Uterus (tissue), 2 donors: ENCODE results near the gene SLC6A9.

ENCODE experiments used
- POLR2A ChIP-seq, 2 donors: fragments of 450-650 bp; IDR thresholded peaks; one replicate each; pipeline ENCODE4 v1.6.1; 2016; ENCODE audit warnings: antibody characterized with exemption in 2 of 2, mild to moderate bottlenecking in 1 of 2, moderate library complexity in 1 of 2
- TF ChIP-seq, protein P1 (sequence below), 4 experiments: fragments of 200-600 bp in 2 of 4; fragments of 450-650 bp in 2 of 4; sonication (generic) in 2 of 4; IDR thresholded peaks; one replicate each; pipeline ENCODE4 v1.5.1; 2016 to 2019; ENCODE audit warnings: antibody characterized with exemption in 4 of 4, mild to moderate bottlenecking in 2 of 4, moderate library complexity in 1 of 4

DNA sequence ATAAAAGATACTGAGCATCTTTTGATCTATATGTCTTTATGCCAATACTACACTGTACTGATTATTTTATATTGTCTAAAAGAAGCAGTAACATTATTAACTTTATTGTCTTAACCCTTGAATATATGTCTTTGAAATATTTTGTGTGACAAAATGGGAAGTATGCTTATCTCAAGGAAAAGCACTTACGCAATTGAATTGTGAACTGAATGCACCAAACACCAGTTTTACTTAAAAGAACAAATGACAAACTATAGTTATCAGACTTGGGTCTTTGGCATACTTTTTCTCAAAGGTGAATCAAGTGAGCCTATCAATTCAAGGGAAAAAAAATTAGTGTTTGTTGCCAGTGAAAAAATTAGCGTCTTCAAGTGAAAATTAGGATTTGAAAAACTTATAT is 9.2 kb upstream of the SLC6A9 start:
- TF ChIP-seq, protein P1, sequence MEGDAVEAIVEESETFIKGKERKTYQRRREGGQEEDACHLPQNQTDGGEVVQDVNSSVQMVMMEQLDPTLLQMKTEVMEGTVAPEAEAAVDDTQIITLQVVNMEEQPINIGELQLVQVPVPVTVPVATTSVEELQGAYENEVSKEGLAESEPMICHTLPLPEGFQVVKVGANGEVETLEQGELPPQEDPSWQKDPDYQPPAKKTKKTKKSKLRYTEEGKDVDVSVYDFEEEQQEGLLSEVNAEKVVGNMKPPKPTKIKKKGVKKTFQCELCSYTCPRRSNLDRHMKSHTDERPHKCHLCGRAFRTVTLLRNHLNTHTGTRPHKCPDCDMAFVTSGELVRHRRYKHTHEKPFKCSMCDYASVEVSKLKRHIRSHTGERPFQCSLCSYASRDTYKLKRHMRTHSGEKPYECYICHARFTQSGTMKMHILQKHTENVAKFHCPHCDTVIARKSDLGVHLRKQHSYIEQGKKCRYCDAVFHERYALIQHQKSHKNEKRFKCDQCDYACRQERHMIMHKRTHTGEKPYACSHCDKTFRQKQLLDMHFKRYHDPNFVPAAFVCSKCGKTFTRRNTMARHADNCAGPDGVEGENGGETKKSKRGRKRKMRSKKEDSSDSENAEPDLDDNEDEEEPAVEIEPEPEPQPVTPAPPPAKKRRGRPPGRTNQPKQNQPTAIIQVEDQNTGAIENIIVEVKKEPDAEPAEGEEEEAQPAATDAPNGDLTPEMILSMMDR (IDR thresholded peaks at IDR 0.05), result no peak
- TF ChIP-seq POLR2A (IDR thresholded peaks at IDR 0.05), result no peak
